HEK293 (cell line): ENCODE results near the gene ZER1.
"Not testable (repeated sequence)": the region's sequence is repeated elsewhere in the genome, so short reads cannot be mapped to it uniquely, and the experiment has no call there.

ENCODE experiments used
- CTCF ChIA-PET: fragments of 350-600 bp; formaldehyde crosslinking; extraction: SDS; loops from one replicate; lab custom pipeline; 2021; ENCODE audit warnings: antibody characterized with exemption; lab: Yijun Ruan, JAX
- POLR2A ChIA-PET: fragments of 300-600 bp; formaldehyde crosslinking; extraction: SDS; loops from one replicate; lab custom pipeline; 2020; ENCODE audit warnings: antibody characterized with exemption, inconsistent platforms; lab: Yijun Ruan, JAX
- H3K27ac ChIP-seq: fragments of 200-500 bp; sonication (Bioruptor generic); 2 replicates; pipeline ENCODE4 v1.5.1; 2014; ENCODE audit warnings: low read depth, low read length, control low read depth, inconsistent platforms; ENCODE audit errors: extremely low read depth
- H3K36me3 ChIP-seq, 2 experiments: fragments of 200-500 bp in 1 of 2; sonication (Bioruptor generic) in 1 of 2; 1 replicate in 1 of 2; 2 replicates in 1 of 2; pipeline ENCODE4 v1.5.1; 2014 to 2017; ENCODE audit warnings: inconsistent platforms in 2 of 2, low read length in 2 of 2; ENCODE audit not compliant: control insufficient read depth in 2 of 2, insufficient read depth in 1 of 2
- H3K4me1 ChIP-seq: fragments of 200-500 bp; sonication (Bioruptor generic); 2 replicates; pipeline ENCODE4 v1.5.1; 2014; ENCODE audit warnings: mild to moderate bottlenecking, low read length, inconsistent platforms; ENCODE audit not compliant: control insufficient read depth, insufficient read depth
- H3K4me3 ChIP-seq: 2 replicates; pipeline ENCODE4 v1.5.1; 2011; ENCODE audit warnings: low read depth, mild to moderate bottlenecking, control low read depth, low read length, moderate library complexity
- H3K9me3 ChIP-seq: fragments of 200-500 bp; sonication (Bioruptor generic); 2 replicates; pipeline ENCODE4 v1.5.1; 2014; ENCODE audit warnings: low read depth, low read length, inconsistent platforms; ENCODE audit not compliant: control insufficient read depth, insufficient read depth
- BCL11A ChIP-seq: fragments of 450-650 bp; formaldehyde crosslinking; IDR thresholded peaks from 2 replicates; pipeline ENCODE4 v1.5.1; 2016; ENCODE audit warnings: low read depth, missing biosample characterization, missing genetic modification characterization
- BCL11B ChIP-seq: fragments of 450-650 bp; formaldehyde crosslinking; IDR thresholded peaks from 2 replicates; pipeline ENCODE4 v1.5.1; 2016; ENCODE audit warnings: low read depth, missing biosample characterization, missing genetic modification characterization
- GLIS1 ChIP-seq: fragments of 450-650 bp; formaldehyde crosslinking; IDR thresholded peaks from 2 replicates; pipeline ENCODE4 v1.5.1; 2016; ENCODE audit warnings: missing biosample characterization, missing genetic modification characterization
- HOXC10 ChIP-seq: sonication (generic); formaldehyde crosslinking; IDR thresholded peaks from 2 replicates; pipeline ENCODE4 v1.8.1; 2023; ENCODE audit warnings: mild to moderate bottlenecking, missing genetic modification reagents
- HOXD13 ChIP-seq: sonication (generic); formaldehyde crosslinking; IDR thresholded peaks from 2 replicates; pipeline ENCODE4 v1.8.0; 2022; ENCODE audit warnings: missing genetic modification reagents, borderline replicate concordance
- KLF9 ChIP-seq: fragments of 450-650 bp; formaldehyde crosslinking; IDR thresholded peaks from 2 replicates; pipeline ENCODE4 v1.5.1; 2016; ENCODE audit warnings: missing biosample characterization, missing genetic modification characterization, low read depth
- PRDM1 ChIP-seq: fragments of 450-650 bp; formaldehyde crosslinking; IDR thresholded peaks from 2 replicates; pipeline ENCODE4; 2016; ENCODE audit warnings: missing biosample characterization, missing genetic modification characterization
- RBAK ChIP-seq: fragments of 450-650 bp; formaldehyde crosslinking; IDR thresholded peaks from 2 replicates; pipeline ENCODE4 v1.5.1; 2016; ENCODE audit warnings: missing biosample characterization, missing genetic modification characterization
- ZBTB11 ChIP-seq: fragments of 450-650 bp; formaldehyde crosslinking; conservative IDR thresholded peaks from 2 replicates; pipeline ENCODE4 v1.5.1; 2016; ENCODE audit warnings: low read depth, missing biosample characterization, missing genetic modification characterization
- ZBTB20 ChIP-seq: fragments of 450-650 bp; formaldehyde crosslinking; IDR thresholded peaks from 2 replicates; pipeline ENCODE4 v1.5.1; 2016; ENCODE audit warnings: missing biosample characterization, missing genetic modification characterization
- ZNF132 ChIP-seq: fragments of 450-650 bp; formaldehyde crosslinking; IDR thresholded peaks from 2 replicates; pipeline ENCODE4 v1.5.1; 2017; ENCODE audit warnings: missing biosample characterization, missing genetic modification characterization, borderline replicate concordance
- ZNF133 ChIP-seq: fragments of 450-650 bp; formaldehyde crosslinking; IDR thresholded peaks from 2 replicates; pipeline ENCODE4 v1.5.1; 2016; ENCODE audit warnings: missing biosample characterization, missing genetic modification characterization
- ZNF16 ChIP-seq: fragments of 450-650 bp; formaldehyde crosslinking; IDR thresholded peaks from 2 replicates; pipeline ENCODE4 v1.5.1; 2016; ENCODE audit warnings: low read depth, missing biosample characterization, missing genetic modification characterization
- ZNF221 ChIP-seq: fragments of 450-650 bp; formaldehyde crosslinking; IDR thresholded peaks from 2 replicates; pipeline ENCODE4 v1.5.1; 2017; ENCODE audit warnings: missing biosample characterization, missing genetic modification characterization, borderline replicate concordance
- ZNF248 ChIP-seq: fragments of 450-650 bp; formaldehyde crosslinking; IDR thresholded peaks from 2 replicates; pipeline ENCODE4 v1.5.1; 2017; ENCODE audit warnings: missing biosample characterization, missing genetic modification characterization
- ZNF391 ChIP-seq: fragments of 450-650 bp; formaldehyde crosslinking; IDR thresholded peaks from 2 replicates; pipeline ENCODE4 v1.5.1; 2016; ENCODE audit warnings: low read depth, missing biosample characterization, missing genetic modification characterization, borderline replicate concordance
- ZNF394 ChIP-seq: fragments of 450-650 bp; formaldehyde crosslinking; IDR thresholded peaks from 2 replicates; pipeline ENCODE4 v1.5.1; 2016; ENCODE audit warnings: missing biosample characterization, missing genetic modification characterization, mild to moderate bottlenecking, moderate library complexity, borderline replicate concordance
- ZNF513 ChIP-seq: fragments of 450-650 bp; IDR thresholded peaks from 2 replicates; pipeline ENCODE4 v1.5.1; 2018; ENCODE audit warnings: missing biosample characterization, missing genetic modification characterization
- ZNF549 ChIP-seq: fragments of 450-650 bp; IDR thresholded peaks from 2 replicates; pipeline ENCODE4 v1.5.1; 2018; ENCODE audit warnings: missing biosample characterization, missing genetic modification characterization, mild to moderate bottlenecking, inconsistent platforms, moderate library complexity
- ZNF791 ChIP-seq: fragments of 450-650 bp; formaldehyde crosslinking; IDR thresholded peaks from 2 replicates; pipeline ENCODE4 v1.5.1; 2016; ENCODE audit warnings: missing biosample characterization, missing genetic modification characterization
- ZSCAN30 ChIP-seq: fragments of 450-650 bp; IDR thresholded peaks from 2 replicates; pipeline ENCODE4 v1.5.1; 2018; ENCODE audit warnings: missing biosample characterization, mild to moderate bottlenecking, missing genetic modification characterization, moderate library complexity

The ZER1 gene

GRCh38 chr9:128694344-128694743, 77.4 kb downstream of the ZER1 start:
- no peak overlapping the region for H3K4me3 ChIP-seq
- TF ChIP-seq ZNF221 (tag by site-specific recombination) (no peak), ZNF791 (tag by site-specific recombination) (no peak), ZNF391 (tag by site-specific recombination) (no peak), ZNF16 (tag by site-specific recombination) (no peak), HOXC10 (CRISPR knock-in tag) (no peak), GLIS1 (tag by site-specific recombination) (no peak), ZNF549 (tag by site-specific recombination) (no peak), BCL11B (tag by site-specific recombination) (no peak), HOXD13 (no peak), ZNF133 (tag by site-specific recombination) (no peak), ZBTB20 (tag by site-specific recombination) (no peak), RBAK (tag by site-specific recombination) (no peak), ZSCAN30 (tag by site-specific recombination) (no peak), BCL11A (tag by site-specific recombination) (no peak), ZNF132 (tag by site-specific recombination) (no peak)
- no peak overlapping the region for H3K27ac ChIP-seq
- ChIA-PET POLR2A (no interaction called here), CTCF (no interaction called here)
- no peaks in the 10 kb centered on the region for H3K4me1 ChIP-seq
- no peaks in the 10 kb centered on the region for H3K9me3 ChIP-seq
- H3K36me3 ChIP-seq, result peaks cover 16 to 62% of the 10 kb centered on the region in 2 experiments

- POLR2A ChIA-PET, result interaction anchor here (0.6 to 1.0 kb wide), 2 partner anchors 45 to 58 kb away, joined by 3 read pairs; no protein-coding TSS in a partner anchor
- H3K9me3 ChIP-seq, H3K4me1 ChIP-seq, H3K4me3 ChIP-seq, H3K27ac ChIP-seq: not testable (repeated sequence)
- CTCF ChIA-PET, result interaction anchor here (1.4 to 4.5 kb wide), 2 partner anchors 8 to 45 kb away, joined by 4 to 37 read pairs; partner anchors contain the start of gene PKN3
- H3K36me3 ChIP-seq, result peaks cover 16 to 62% of the 10 kb centered on the region in 2 experiments
- TF ChIP-seq ZNF513 (tag by site-specific recombination), result peak; percentile 100
Observed at GRCh38 chr9:128693738-128694137, 78.0 kb downstream of the ZER1 start.

GRCh38 chr9:128690684-128691034, 81.1 kb downstream of the ZER1 start:
- peaks cover 16 to 50% of the 10 kb centered on the region in 2 experiments for H3K36me3 ChIP-seq
- ChIA-PET CTCF (interaction anchor here (0.7 to 4.5 kb wide), 5 partner anchors 11 to 342 kb away, joined by 3 to 37 read pairs (median 3); partner anchors contain the start of gene PKN3), POLR2A (interaction anchor here (0.5 to 4.6 kb wide), 4 partner anchors 11 to 102 kb away, joined by 3 to 26 read pairs (median 7); partner anchors contain the start of genes PKN3 and ZDHHC12)
- no peaks in the 10 kb centered on the region for H3K4me1 ChIP-seq
- TF ChIP-seq ZNF248 (no peak), KLF9 (0 out of 2 replicates have a peak, but pooled peaks have one; percentile 7), PRDM1 (tag by site-specific recombination) (peak; percentile 29; the same call in 1 of the 2 replicates), ZBTB11 (no peak), ZNF394 (0 out of 2 replicates have a peak, but pooled peaks have one; percentile 4)
- H3K4me3 ChIP-seq, result peak overlapping the region; percentile 85
- no peaks in the 10 kb centered on the region for H3K9me3 ChIP-seq
- H3K27ac ChIP-seq, result peak overlapping the region; percentile 80; the same call in 1 of the 2 replicates
